H1 (cell line): Measurements from ENCODE around the gene INPP4A. TPM values are rescaled to one million over a fixed set of nuclear protein-coding genes. Genes with fewer than 3 reads are reported as not detected.

Experiments used
- CTCF ChIA-PET: fragments of 300-600 bp; sonication (Branson Sonifier 250); formaldehyde crosslinking; loops from one replicate; lab custom pipeline; 2021; ENCODE audit not compliant: partially characterized antibody; lab: Charles Lee
- POLR2A ChIA-PET: fragments of 300-600 bp; sonication (Branson Sonifier 250); formaldehyde crosslinking; loops from one replicate; lab custom pipeline; 2021; ENCODE audit warnings: inconsistent platforms; ENCODE audit not compliant: partially characterized antibody; lab: Charles Lee
- DNase-seq, 2 experiments: peaks; one replicate each; pipeline versions ENCODE4 v3.0.0 to v3.0.0-alpha.2; 2010 to 2022; ENCODE audit warnings: low spot score in 2 of 2, low read depth in 1 of 2, mixed read lengths in 1 of 2
- FAIRE-seq: peaks from 2 replicates; lab custom pipeline; 2011; peaks lifted over from hg19 to GRCh38; lab: Jason Lieb, UNC
- H2AFZ ChIP-seq: 2 replicates; pipeline ENCODE4 v1.8.1; 2012; ENCODE audit warnings: low read length, inconsistent platforms
- H2AK5ac ChIP-seq: 2 replicates; pipeline ENCODE4 v1.6.1; 2013; ENCODE audit warnings: low read depth, low read length
- H2BK120ac ChIP-seq: replicated peaks from 2 replicates; pipeline ENCODE3; 2013; ENCODE audit warnings: low read depth, low read length, inconsistent platforms
- H2BK12ac ChIP-seq: 2 replicates; pipeline ENCODE4 v1.6.1; 2013; ENCODE audit warnings: low read depth, low read length
- H2BK15ac ChIP-seq: 2 replicates; pipeline ENCODE4 v1.6.1; 2013; ENCODE audit warnings: low read length
- H2BK20ac ChIP-seq: 2 replicates; pipeline ENCODE4 v1.6.1; 2013; ENCODE audit warnings: low read length
- H2BK5ac ChIP-seq: 2 replicates; pipeline ENCODE4 v1.6.1; 2013; ENCODE audit warnings: low read depth, low read length
- H3K14ac ChIP-seq: 2 replicates; pipeline ENCODE4 v1.6.1; 2013; ENCODE audit warnings: inconsistent platforms; ENCODE audit not compliant: insufficient read length
- H3K18ac ChIP-seq: 2 replicates; pipeline ENCODE4 v1.6.1; 2013; ENCODE audit warnings: low read length; ENCODE audit errors: extremely low read depth
- H3K23ac ChIP-seq: 2 replicates; pipeline ENCODE4 v1.6.1; 2013; ENCODE audit warnings: inconsistent platforms; ENCODE audit not compliant: insufficient read length
- H3K23me2 ChIP-seq: 2 replicates; pipeline ENCODE4 v1.6.1; 2013; ENCODE audit warnings: low read depth, low read length
- H3K27ac ChIP-seq: 2 replicates; pipeline ENCODE4 v1.6.1; 2011; ENCODE audit warnings: low read depth, low read length, inconsistent platforms
- H3K27me3 ChIP-seq, 4 experiments: replicated peaks in 1 of 4; 1 replicate in 1 of 4; 2 replicates in 3 of 4; pipeline versions ENCODE4 v1.6.1 to v1.8.1; 2011 to 2013; ENCODE audit warnings: low read length in 3 of 4, mild to moderate bottlenecking in 3 of 4, inconsistent platforms in 2 of 4, mixed read lengths in 2 of 4, moderate library complexity in 1 of 4; ENCODE audit not compliant: control insufficient read depth in 3 of 4, insufficient read depth in 3 of 4; ENCODE audit errors: extremely low read depth in 1 of 4
- H3K36me3 ChIP-seq, 4 experiments: 2 replicates each; pipeline versions ENCODE4 v1.6.1 to v1.8.1; 2011 to 2013; ENCODE audit warnings: mild to moderate bottlenecking in 4 of 4, low read length in 3 of 4, moderate library complexity in 2 of 4, control low read depth in 1 of 4, inconsistent platforms in 1 of 4; ENCODE audit not compliant: insufficient read depth in 4 of 4, control insufficient read depth in 2 of 4
- H3K4ac ChIP-seq: replicated peaks from 2 replicates; pipeline ENCODE3; 2013; ENCODE audit warnings: low read length, low read depth, mixed read lengths, inconsistent platforms; ENCODE audit not compliant: insufficient read length
- H3K4me1 ChIP-seq, 4 experiments: replicated peaks in 1 of 4; 1 replicate in 1 of 4; 2 replicates in 3 of 4; pipeline versions ENCODE4 v1.6.1 to v1.8.1; 2011 to 2013; ENCODE audit warnings: low read length in 3 of 4, inconsistent platforms in 2 of 4, mixed read lengths in 1 of 4; ENCODE audit not compliant: insufficient read depth in 4 of 4, control insufficient read depth in 3 of 4
- H3K4me2 ChIP-seq, 2 experiments: 2 replicates each; pipeline versions ENCODE4 v1.6.1 to v1.8.1; 2011 to 2013; ENCODE audit warnings: low read depth in 2 of 2, low read length in 2 of 2, control low read depth in 1 of 2, inconsistent platforms in 1 of 2, mild to moderate bottlenecking in 1 of 2; ENCODE audit not compliant: insufficient read depth in 1 of 2
- H3K4me3 ChIP-seq, 4 experiments: fragments of 200-600, 300-600 bp in 1 of 4; sonication (generic), shearing (Covaris generic), sonication (Bioruptor Twin) in 1 of 4; 2 replicates each; pipeline versions ENCODE4 v1.5.1 to v1.8.1; 2011 to 2016; ENCODE audit warnings: low read length in 4 of 4, low read depth in 3 of 4, control low read depth in 2 of 4, inconsistent platforms in 2 of 4, mild to moderate bottlenecking in 2 of 4, mixed read lengths in 1 of 4, moderate library complexity in 1 of 4; ENCODE audit not compliant: insufficient read depth in 2 of 4; ENCODE audit errors: extremely low read depth in 1 of 4
- H3K56ac ChIP-seq: replicated peaks from 2 replicates; pipeline ENCODE3; 2013; ENCODE audit warnings: low read depth, mild to moderate bottlenecking, mixed read lengths, low read length, inconsistent platforms; ENCODE audit not compliant: insufficient read length
- H3K79me1 ChIP-seq: 2 replicates; pipeline ENCODE4 v1.6.1; 2013; ENCODE audit warnings: low read depth, low read length, control low read depth
- H3K79me2 ChIP-seq, 2 experiments: 2 replicates each; pipeline versions ENCODE4 v1.6.1 to v1.8.1; 2012 to 2013; ENCODE audit warnings: low read length in 2 of 2, mild to moderate bottlenecking in 2 of 2, inconsistent platforms in 1 of 2; ENCODE audit not compliant: insufficient read depth in 2 of 2, control insufficient read depth in 1 of 2
- H3K9ac ChIP-seq, 4 experiments: replicated peaks in 1 of 4; 1 replicate in 1 of 4; 2 replicates in 3 of 4; pipeline versions ENCODE4 v1.6.1 to v1.8.1; 2011 to 2013; ENCODE audit warnings: low read depth in 3 of 4, low read length in 3 of 4, control low read depth in 2 of 4, mild to moderate bottlenecking in 2 of 4, moderate library complexity in 2 of 4, inconsistent platforms in 1 of 4; ENCODE audit errors: extremely low read depth in 1 of 4
- H3K9me3 ChIP-seq, 2 experiments: 2 replicates each; pipeline versions ENCODE4 v1.6.1 to v1.8.1; 2012 to 2013; ENCODE audit warnings: mild to moderate bottlenecking in 2 of 2, moderate library complexity in 2 of 2, control low read depth in 1 of 2, inconsistent platforms in 1 of 2, low read depth in 1 of 2, low read length in 1 of 2, mixed read lengths in 1 of 2; ENCODE audit not compliant: insufficient read depth in 2 of 2
- H4K20me1 ChIP-seq, 2 experiments: replicated peaks in 1 of 2; 2 replicates each; pipeline versions ENCODE3 to v1.8.1; 2011 to 2013; ENCODE audit warnings: inconsistent platforms in 2 of 2, low read length in 2 of 2, mild to moderate bottlenecking in 1 of 2; ENCODE audit not compliant: insufficient read depth in 2 of 2, control insufficient read depth in 1 of 2
- H4K5ac ChIP-seq: 2 replicates; pipeline ENCODE4 v1.6.1; 2013; ENCODE audit warnings: low read length, low read depth, mixed read lengths, inconsistent platforms; ENCODE audit not compliant: insufficient read length
- H4K8ac ChIP-seq: 2 replicates; pipeline ENCODE4 v1.8.0; 2013; ENCODE audit warnings: mild to moderate bottlenecking, moderate library complexity, low read length, inconsistent platforms; ENCODE audit not compliant: insufficient read depth; ENCODE audit errors: extremely low read depth
- H4K91ac ChIP-seq: replicated peaks from 2 replicates; pipeline ENCODE3; 2013; ENCODE audit warnings: low read length, mixed read lengths, inconsistent platforms; ENCODE audit not compliant: insufficient read length
- BRCA1 ChIP-seq: IDR thresholded peaks from 2 replicates; pipeline ENCODE4 v1.6.1; 2012; ENCODE audit warnings: low read depth, low read length, improper control_type of control experiment
- EP300 ChIP-seq, 2 experiments: IDR thresholded peaks; 1 replicate in 1 of 2; 2 replicates in 1 of 2; pipeline ENCODE4 v1.6.1; 2011 to 2012; ENCODE audit warnings: low read depth in 2 of 2, low read length in 2 of 2, mild to moderate bottlenecking in 2 of 2, borderline replicate concordance in 1 of 2, inconsistent platforms in 1 of 2, moderate library complexity in 1 of 2
- GABPA ChIP-seq: IDR thresholded peaks from 2 replicates; pipeline ENCODE4 v1.6.1; 2011; ENCODE audit warnings: mild to moderate bottlenecking, low read length, moderate library complexity, borderline replicate concordance; ENCODE audit not compliant: insufficient read depth
- HDAC2 ChIP-seq, 2 experiments: fragments of 300-600 bp in 1 of 2; sonication (generic) in 1 of 2; IDR thresholded peaks; 2 replicates each; pipeline ENCODE4 v1.6.1; 2011 to 2012; ENCODE audit warnings: low read depth in 2 of 2, low read length in 2 of 2, mild to moderate bottlenecking in 2 of 2, moderate library complexity in 2 of 2, borderline replicate concordance in 1 of 2, inconsistent platforms in 1 of 2
- JUND ChIP-seq: IDR thresholded peaks from 2 replicates; pipeline ENCODE4 v1.6.1; 2011; ENCODE audit warnings: mild to moderate bottlenecking, improper control_type of control experiment, low read length
- WGBS, 2 experiments: shearing (Covaris generic) in 1 of 2; methylation state at CpG; one replicate each; pipeline versions ENCODE4 v1.1.6 to v1.1.7; 2013 to 2015; ENCODE audit warnings: low lambda C conversion rate in 2 of 2, mixed read lengths in 2 of 2, inconsistent platforms in 1 of 2, low coverage in 1 of 2, missing lambda C conversion rate in 1 of 2; ENCODE audit not compliant: insufficient replicate concordance in 2 of 2, insufficient coverage in 1 of 2, insufficient read length in 1 of 2; ENCODE audit errors: extremely low coverage in 1 of 2, missing lambda C conversion rate in 1 of 2; 5-methylcytosine and 5-hydroxymethylcytosine counted together
- polyA plus RNA-seq, 7 experiments: library from polyadenylated mRNA; depleted of rRNA in 3 of 7; stranded (reverse) in 5 of 7; unstranded in 2 of 7; fragments of >200 nt in 5 of 7; fragments of 200-250 nt in 2 of 7; gene quantifications; 1 replicate in 5 of 7; 2 replicates in 1 of 7; 4 replicates in 1 of 7; pipeline versions ENCODE4 v1.2.1 to v1.2.3, GENCODE V29; 2011 to 2013; ENCODE audit warnings: missing spikeins in 2 of 7, mixed read lengths in 2 of 7
- total RNA-seq: library from RNA; stranded (reverse); fragmentation: NEBNext Ultra II Directional; extraction: Animal tissue kit (Norgen Biotek cat#: 25700); gene quantifications from 2 replicates; pipeline ENCODE4 v1.2.1, GENCODE V29; 2021

Gene INPP4A
- total and polyA plus RNA-seq, 2 of the 8 experiments (the other 6 are each of a cell fraction or from before 2014, with no cell fraction given): 25.6 to 34.3 TPM

GRCh38 chr2:98396745-98397355, 47.8 kb upstream of the INPP4A start:
- ChIA-PET CTCF (interaction anchor here (0.8 to 1.8 kb wide), 2 partner anchors 12 to 15 kb away, joined by 3 to 6 read pairs; no protein-coding TSS in a partner anchor), POLR2A (no interaction called here)
- Histone ChIP-seq H2BK15ac (no peak overlapping the region), H3K9me3 (no peaks in the 10 kb centered on the region; a peak in 1 of 4 replicates), H4K5ac (no peak overlapping the region), H3K79me1 (no peaks in the 10 kb centered on the region), H3K27me3 (peaks cover 0 to 2% (median 0%) of the 10 kb centered on the region in 4 experiments; a peak in 2 of 7 replicates), H3K79me2 (no peaks in the 10 kb centered on the region), H3K4ac (no peak overlapping the region), H4K91ac (no peak overlapping the region), H3K56ac (no peak overlapping the region), H3K18ac (no peak overlapping the region), H2BK120ac (no peak overlapping the region), H3K23me2 (no peaks in the 10 kb centered on the region), H2AK5ac (no peak overlapping the region), H2BK12ac (no peak overlapping the region), H3K4me1 (peaks cover 0 to 4% (median 0%) of the 10 kb centered on the region in 4 experiments; a peak in 2 of 7 replicates), H4K8ac (peak overlapping the region; percentile 2; the same call in 1 of the 2 replicates), H3K27ac (no peak overlapping the region), H4K20me1 (no peaks in the 10 kb centered on the region), H3K4me2 (no peak overlapping the region), H2BK5ac (no peak overlapping the region), H2BK20ac (no peak overlapping the region), H3K9ac (no peak overlapping the region), H3K14ac (no peak overlapping the region), H3K23ac (no peak overlapping the region), H3K4me3 (no peak overlapping the region), H3K36me3 (no peaks in the 10 kb centered on the region), H2AFZ (no peak overlapping the region)
- TF ChIP-seq BRCA1: no peak
- no peak for TF ChIP-seq EP300 (IDR thresholded peaks at IDR 0.05; ENCODE audit: borderline replicate concordance in 1 of 2, low read depth in 2 of 2, low read length in 2 of 2)
- TF ChIP-seq JUND: no peak
- no peak for TF ChIP-seq HDAC2 (IDR thresholded peaks at IDR 0.05; ENCODE audit: borderline replicate concordance in 1 of 2, low read depth in 2 of 2, low read length in 2 of 2)
- no peak for TF ChIP-seq GABPA
- no peak for DNase-seq
- FAIRE-seq: no peak
- 90% methylated on average over 22 of the region's 23 CpGs; no CpG with 5 or more reads in 1 of the 2 experiments for WGBS, 2 experiments
